Left ventricle myocardium inferior (tissue), 1 donor: Measurements from ENCODE around the gene TPTE2. TPM values are rescaled to one million over a fixed set of nuclear protein-coding genes. Genes with fewer than 3 reads are reported as not detected.
"Not testable (repeated sequence)": the region's sequence is repeated elsewhere in the genome, so short reads cannot be mapped to it uniquely, and the experiment has no call there.

Source experiments
- DNase-seq: peaks from one replicate; pipeline ENCODE4 v3.0.0-alpha.2; 2020
- H3K27ac ChIP-seq: fragments of 200-600 bp; replicated peaks from 2 replicates; pipeline ENCODE4 v1.8.0; 2021
- H3K27me3 ChIP-seq: fragments of 200-600 bp; 2 replicates; pipeline ENCODE4 v1.8.0; 2021; ENCODE audit warnings: low read depth
- H3K36me3 ChIP-seq: fragments of 200-600 bp; 2 replicates; pipeline ENCODE4 v1.8.0; 2021
- H3K4me1 ChIP-seq: fragments of 200-600 bp; 2 replicates; pipeline ENCODE4 v1.8.0; 2021
- H3K4me3 ChIP-seq: fragments of 200-600 bp; 2 replicates; pipeline ENCODE4 v1.8.0; 2021; ENCODE audit warnings: mild to moderate bottlenecking, moderate library complexity
- H3K9me3 ChIP-seq: fragments of 200-600 bp; replicated peaks from 2 replicates; pipeline ENCODE4 v1.8.0; 2021
- intact Hi-C: fragments of 100-400 bp; cut with micrococcal nuclease; formaldehyde crosslinking; loops from one replicate; pipeline ENCODE4 v1.11.0; 2022
- total RNA-seq: library from RNA; stranded (reverse); fragmentation: NEBNext Ultra II Directional; extraction: Animal tissue kit (Norgen Biotek cat#: 25700); gene quantifications from one replicate; pipeline ENCODE4 v1.2.1, GENCODE V29; 2021
- TF ChIP-seq, protein P1 (sequence below): fragments of 200-600 bp; IDR thresholded peaks from 2 replicates; pipeline ENCODE4 v1.8.0; 2021; ENCODE audit warnings: antibody characterized with exemption, mild to moderate bottlenecking, borderline replicate concordance
- donor health status: DM: no; HTN: yes; CAD: no; lungs with severe emphysema.

Gene TPTE2
- total RNA-seq, 1 donor from 2014 or later, result not detected

DNA sequence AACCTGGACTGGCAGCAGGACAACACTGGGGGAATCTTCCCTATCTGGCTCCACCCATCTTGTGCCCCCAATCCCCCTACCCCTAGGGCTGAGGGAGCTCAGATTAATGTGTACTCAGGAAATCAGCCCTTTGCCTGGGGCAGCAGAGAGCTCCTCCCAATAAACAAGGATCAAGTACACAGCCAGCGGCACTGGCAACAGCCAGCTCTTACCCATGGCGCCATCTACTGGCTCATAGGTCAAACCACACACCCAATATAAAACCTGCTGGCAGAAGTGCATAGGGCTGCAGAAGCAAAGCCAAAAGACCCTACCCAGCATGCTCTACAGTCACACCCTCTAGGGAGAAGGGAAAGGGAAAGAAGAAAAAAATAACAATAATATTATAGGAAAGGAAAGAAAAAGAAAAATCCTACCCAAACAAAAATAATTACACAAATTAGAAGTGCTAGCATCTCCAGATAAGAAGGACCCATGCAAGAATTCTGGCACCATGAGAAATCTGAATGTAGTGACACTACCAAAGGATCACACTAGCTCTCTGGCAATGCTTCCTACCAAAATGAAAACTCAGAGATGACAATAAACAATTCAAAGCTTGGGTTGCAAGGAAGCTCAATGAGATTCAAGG, 122.2 kb downstream of the TPTE2 start:
- TF ChIP-seq, protein P1, sequence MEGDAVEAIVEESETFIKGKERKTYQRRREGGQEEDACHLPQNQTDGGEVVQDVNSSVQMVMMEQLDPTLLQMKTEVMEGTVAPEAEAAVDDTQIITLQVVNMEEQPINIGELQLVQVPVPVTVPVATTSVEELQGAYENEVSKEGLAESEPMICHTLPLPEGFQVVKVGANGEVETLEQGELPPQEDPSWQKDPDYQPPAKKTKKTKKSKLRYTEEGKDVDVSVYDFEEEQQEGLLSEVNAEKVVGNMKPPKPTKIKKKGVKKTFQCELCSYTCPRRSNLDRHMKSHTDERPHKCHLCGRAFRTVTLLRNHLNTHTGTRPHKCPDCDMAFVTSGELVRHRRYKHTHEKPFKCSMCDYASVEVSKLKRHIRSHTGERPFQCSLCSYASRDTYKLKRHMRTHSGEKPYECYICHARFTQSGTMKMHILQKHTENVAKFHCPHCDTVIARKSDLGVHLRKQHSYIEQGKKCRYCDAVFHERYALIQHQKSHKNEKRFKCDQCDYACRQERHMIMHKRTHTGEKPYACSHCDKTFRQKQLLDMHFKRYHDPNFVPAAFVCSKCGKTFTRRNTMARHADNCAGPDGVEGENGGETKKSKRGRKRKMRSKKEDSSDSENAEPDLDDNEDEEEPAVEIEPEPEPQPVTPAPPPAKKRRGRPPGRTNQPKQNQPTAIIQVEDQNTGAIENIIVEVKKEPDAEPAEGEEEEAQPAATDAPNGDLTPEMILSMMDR, result peak; percentile 51

DNA sequence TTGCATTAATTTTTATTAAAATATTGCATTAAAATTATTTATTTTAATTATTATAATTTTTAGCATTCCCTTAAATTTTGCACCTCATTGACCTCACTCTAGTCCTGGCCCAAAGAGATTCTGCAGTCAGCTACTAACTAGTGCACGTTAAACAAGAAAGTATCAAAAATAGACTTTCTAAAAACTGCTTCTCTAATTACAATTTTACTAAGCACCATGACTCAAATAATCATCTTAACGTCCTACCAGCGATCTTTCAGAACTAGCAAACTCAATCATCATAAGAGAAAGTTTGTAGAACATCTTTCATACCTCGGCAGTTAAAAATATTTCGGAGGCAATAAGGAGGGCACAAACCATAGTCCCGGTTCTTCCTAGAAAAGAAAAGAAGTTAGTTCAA, 123.6 kb downstream of the TPTE2 start:
- intact Hi-C loops, DNase-seq: not testable (repeated sequence)

More for the DNA sequence above, 122.2 kb downstream of the TPTE2 start:
- H3K9me3 ChIP-seq, H3K27ac ChIP-seq, intact Hi-C loops, H3K36me3 ChIP-seq, H3K4me3 ChIP-seq, H3K4me1 ChIP-seq: not testable (repeated sequence)
- DNase-seq, result peak; percentile 15
- H3K27me3 ChIP-seq, result peaks cover 26% of the 10 kb centered on the region

DNA sequence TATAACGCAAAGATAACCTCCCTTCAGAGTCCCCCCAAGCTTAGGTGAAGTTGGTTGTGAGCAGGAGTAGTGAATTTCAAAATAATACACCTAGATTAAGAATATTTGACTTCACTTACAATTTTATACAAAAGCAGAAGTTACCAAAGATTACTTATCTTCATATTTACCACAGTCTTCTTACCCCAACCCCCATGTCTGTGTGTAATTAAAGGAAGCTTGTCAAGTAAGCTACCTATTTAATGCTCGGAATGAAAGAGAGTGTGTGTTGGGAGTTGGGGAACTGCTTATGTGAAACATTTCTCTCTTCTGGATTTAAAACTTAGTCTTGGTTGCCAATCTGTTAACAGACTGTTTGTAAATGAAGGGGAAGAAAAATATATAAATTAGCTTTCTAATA, 139.1 kb downstream of the TPTE2 start:
- H3K36me3 ChIP-seq, H3K27ac ChIP-seq, H3K27me3 ChIP-seq, H3K4me3 ChIP-seq, intact Hi-C loops, H3K4me1 ChIP-seq, H3K9me3 ChIP-seq, DNase-seq: not testable (repeated sequence)

More for the DNA sequence above, 123.6 kb downstream of the TPTE2 start:
- H3K4me3 ChIP-seq, H3K9me3 ChIP-seq, H3K27ac ChIP-seq, H3K4me1 ChIP-seq, H3K36me3 ChIP-seq: not testable (repeated sequence)
- H3K27me3 ChIP-seq, result peaks cover 26% of the 10 kb centered on the region

DNA sequence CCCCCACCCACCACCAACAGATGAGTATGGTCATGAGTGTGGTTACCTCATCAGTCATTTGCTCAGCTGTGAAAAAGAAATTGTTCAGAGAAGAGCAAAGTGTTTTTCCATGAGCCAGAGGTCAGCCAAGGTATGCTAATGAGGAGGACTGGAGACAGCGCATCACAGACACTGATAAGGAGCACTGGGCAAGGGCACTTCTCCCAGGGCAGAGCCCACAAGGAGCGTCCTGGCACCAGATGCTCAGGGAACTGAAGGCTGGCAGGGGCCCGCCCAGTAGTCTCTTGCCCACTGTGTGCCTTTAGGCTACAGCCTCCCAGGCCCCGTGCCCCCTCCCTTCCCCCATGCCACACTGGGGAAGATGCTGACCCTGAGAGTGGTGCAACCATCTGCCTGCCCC, 148.8 kb downstream of the TPTE2 start:
- DNase-seq, H3K27me3 ChIP-seq, H3K27ac ChIP-seq, H3K4me3 ChIP-seq, H3K4me1 ChIP-seq, intact Hi-C loops, H3K36me3 ChIP-seq: not testable (repeated sequence)
- peaks cover 32% of the 10 kb centered on the region for H3K9me3 ChIP-seq

DNA sequence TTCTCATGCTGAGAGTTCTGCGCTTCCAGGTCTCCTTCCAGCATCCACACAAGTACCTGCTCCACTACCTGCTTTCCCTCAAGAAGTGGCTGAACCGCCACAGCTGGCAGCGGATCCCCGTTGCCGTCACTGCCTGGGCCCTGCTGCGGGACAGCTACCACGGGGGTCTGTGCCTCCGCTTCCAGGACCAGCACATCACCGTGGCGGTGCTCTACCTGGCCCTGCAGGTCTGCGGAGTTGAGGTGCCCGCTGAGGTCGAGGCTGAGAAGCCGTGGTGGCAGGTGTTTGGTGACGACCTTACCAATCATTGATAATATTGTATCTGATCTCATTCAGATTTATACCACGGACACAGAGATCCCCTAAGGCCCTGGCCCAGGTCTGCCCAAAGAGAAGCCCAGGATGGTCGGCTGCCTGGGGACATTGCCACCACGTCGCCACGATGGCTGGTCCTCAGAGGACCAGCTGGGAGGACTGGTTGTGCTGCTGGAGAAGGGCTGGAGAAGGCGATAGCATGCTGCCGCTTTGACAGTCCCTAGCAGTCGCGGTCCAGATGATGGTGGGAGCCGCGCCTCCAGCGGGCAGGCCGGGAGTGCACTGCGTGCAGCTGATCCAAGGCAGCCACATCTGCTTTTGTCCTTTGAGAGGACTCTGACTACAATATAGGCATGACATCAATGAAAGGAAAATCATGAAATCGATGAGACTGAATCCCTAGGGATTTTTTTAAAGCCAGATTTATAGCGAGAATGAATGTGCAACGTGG, 178.4 kb downstream of the TPTE2 start:
- intact Hi-C loops, H3K36me3 ChIP-seq, H3K9me3 ChIP-seq, H3K4me1 ChIP-seq, H3K4me3 ChIP-seq, DNase-seq, H3K27ac ChIP-seq: not testable (repeated sequence)
- H3K27me3 ChIP-seq, result peaks cover 19% of the 10 kb centered on the region

DNA sequence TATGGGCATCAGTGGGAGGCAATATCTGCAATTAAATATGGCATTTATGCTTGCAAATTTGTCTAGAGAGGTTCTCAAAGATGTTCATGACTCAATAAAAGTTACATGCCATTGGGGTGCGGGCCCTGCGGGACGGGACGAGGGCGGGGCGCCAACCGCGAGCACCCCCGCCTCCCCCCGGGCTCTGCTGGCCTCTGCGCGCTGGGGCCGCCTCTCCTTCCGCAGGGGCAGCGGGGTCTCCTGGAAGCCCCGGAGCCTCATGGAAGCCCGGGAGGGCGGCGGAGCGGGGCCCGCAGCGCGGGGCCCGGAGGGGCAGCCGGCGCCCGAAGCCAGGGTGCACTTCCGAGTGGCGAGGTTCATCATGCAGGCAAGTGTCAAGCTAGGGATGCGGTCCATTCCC, 179.2 kb downstream of the TPTE2 start:
- Histone ChIP-seq H3K4me1 (no peaks in the 10 kb centered on the region), H3K36me3 (no peaks in the 10 kb centered on the region), H3K4me3 (no peak overlapping the region), H3K27ac (no peak overlapping the region), H3K9me3 (no peaks in the 10 kb centered on the region), H3K27me3 (peaks cover 19% of the 10 kb centered on the region)
- TF ChIP-seq, protein P1, result no peak
- intact Hi-C loops, result no loop called here
- no peak for DNase-seq

Other genes with a start within 250 kb of the TPTE2 start
- 29.4 TPM for gene MPHOSPH8, start 72.1 kb upstream of the TPTE2 start, total RNA-seq
- 25.3 TPM for gene PSPC1, start 221.4 kb upstream of the TPTE2 start, total RNA-seq